Hematopoietic multipotent progenitor cell (in vitro differentiated cells): Measurements from ENCODE around the gene GPRC5D. TPM values are rescaled to one million over a fixed set of nuclear protein-coding genes. Genes with fewer than 3 reads are reported as not detected.

Experiments used
- DNase-seq, 3 donors: peaks; one replicate each; pipeline ENCODE4 v3.0.0-alpha.2; 2011 to 2015; ENCODE audit warnings: low read depth in 2 of 3, low spot score in 2 of 3
- total RNA-seq: library from RNA; depleted of rRNA; stranded (reverse); fragments of >200 nt; gene quantifications from one replicate; pipeline ENCODE4 v1.2.3, GENCODE V29; 2012

GPRC5D gene
- total RNA-seq, 1 donor: not detected

DNA sequence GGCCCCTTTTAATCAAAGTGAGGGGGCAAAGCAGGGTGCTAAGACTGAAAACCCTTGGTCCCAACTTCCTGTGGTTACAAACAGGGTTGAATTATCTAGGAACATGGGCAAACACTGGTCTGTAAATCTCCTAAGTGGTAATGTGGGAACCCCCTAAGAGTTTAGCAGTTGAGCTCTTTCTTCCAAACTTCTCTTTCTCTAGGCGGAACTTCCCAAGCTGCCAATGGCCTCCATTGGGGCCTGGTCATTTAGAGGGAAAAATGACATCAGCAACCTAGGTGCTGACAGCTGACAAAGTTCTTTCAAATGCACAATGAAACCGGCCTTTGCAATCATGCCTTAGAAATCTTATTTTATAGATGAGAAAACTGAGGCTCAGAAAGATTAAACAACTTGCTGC lies 30.4 kb upstream of the GPRC5D start:
- no peak for DNase-seq

DNA sequence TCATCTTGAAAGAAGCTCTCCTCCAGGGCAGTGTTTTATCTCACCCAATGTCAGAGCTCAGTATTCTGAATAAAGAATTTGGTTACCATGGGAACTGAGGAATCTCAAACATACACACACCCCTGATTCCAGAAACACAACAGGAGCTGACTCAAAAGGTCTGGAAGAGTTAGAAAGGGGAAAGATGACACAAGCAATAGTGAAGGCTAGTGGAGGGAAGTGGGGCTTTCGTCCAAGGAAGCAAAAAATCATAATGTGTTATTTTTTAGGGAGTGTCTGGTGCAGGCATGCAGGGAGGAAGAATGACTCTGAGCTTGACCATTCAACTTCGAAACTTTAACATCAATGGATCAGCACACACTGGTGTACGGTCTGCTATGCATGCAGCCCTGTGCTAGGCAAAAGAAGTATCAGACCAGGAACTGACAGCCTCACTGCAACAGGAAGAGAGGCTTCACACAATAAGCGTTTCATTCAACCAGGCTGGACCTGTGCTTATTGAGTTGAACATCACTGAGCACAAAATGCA lies 27.8 kb upstream of the GPRC5D start:
- DNase-seq: no peak

DNA sequence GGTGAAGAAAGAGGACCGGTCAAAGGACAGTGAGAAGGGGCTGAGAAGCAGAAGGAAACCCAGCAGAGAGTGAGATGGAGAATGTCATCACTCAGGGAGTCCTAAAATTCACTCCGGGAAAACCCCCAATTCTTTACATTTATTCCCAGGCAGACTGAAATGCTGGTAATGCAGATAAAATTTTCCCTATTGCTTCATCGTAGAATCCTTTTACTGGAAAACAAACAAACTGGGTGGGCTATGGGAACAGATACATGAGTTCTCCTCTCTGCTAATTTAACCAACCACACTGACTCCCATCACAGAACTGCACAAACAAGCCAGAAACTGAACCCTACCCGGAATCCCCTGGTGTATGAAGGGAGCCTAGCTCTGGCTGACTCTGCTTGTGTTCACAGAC lies 27.2 kb upstream of the GPRC5D start:
- DNase-seq: no peak

DNA sequence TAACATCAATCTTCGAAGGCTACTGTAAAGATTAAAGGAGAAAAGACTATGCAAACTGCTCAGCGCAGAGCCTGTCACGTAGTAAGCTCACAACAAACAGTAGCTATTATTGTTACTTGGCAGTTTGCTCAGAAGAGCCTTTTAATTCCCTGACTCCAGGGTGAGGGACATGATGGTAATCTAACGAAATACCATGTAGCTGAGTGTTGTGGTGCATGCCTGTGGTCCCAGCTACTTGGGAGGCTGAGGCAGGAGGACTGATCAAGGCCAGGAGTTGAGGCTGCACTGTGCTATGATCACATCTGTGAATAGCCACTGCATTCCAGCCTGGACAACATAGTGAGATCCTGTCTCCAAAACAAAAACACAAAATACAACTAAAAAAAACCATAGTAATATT lies 25.3 kb upstream of the GPRC5D start:
- no peak for DNase-seq

DNA sequence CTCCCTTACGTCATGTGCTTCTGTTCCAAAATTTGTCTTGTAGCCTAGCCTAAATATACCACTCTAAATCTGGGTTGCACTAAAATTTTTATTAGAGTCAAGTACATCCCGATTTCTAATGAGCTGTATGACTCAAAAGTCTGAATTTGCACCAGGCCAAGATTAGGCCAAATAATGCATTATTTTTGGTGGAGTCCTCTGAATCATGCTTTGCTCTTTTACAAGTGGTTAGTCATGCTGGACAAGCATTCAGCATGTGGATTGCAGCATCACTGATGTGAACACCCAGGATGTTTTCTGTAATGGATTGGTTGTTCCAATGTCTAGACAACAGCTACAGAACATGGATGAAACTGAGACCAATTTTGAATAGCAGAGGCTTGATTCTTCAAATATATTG lies 24.4 kb upstream of the GPRC5D start:
- no peak for DNase-seq

DNA sequence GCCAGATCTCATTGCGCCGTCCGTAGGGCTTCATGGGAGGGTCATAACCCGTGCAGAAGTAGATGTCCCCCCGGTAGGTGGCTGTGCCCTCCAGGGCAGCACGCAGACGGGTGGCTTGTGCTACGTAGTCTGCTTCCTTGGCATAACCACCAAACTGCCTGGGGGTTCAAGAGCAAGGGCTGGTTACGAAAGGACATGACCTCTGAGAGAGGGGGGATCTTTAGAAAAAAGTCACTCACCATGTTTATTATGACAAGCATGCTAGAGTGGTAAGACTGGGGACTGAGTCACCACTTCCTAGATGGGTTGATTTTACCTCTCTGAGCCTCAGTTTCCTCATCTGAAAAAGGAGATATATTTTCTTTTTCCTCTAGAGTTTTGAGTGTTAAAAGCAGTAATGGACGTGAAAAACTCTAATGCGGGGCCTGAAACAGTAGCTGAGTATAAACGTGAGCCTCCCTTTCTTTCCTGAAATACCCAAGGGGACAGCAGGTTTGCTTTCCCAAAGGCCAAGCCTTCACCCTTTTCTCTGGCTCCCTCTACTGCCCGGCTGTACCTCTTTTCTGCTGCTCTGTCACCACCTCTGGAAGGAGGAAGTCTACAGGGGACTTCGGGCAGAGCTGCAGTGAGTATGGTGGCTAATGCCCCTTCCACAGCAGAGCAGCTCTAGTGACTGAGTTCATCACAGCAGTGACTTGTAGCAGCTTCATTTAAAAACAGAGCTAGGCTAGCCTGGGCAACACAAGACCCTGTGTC lies 23.5 kb upstream of the GPRC5D start:
- peak in 2 of 3 donors; percentile 27 to 46 for DNase-seq

DNA sequence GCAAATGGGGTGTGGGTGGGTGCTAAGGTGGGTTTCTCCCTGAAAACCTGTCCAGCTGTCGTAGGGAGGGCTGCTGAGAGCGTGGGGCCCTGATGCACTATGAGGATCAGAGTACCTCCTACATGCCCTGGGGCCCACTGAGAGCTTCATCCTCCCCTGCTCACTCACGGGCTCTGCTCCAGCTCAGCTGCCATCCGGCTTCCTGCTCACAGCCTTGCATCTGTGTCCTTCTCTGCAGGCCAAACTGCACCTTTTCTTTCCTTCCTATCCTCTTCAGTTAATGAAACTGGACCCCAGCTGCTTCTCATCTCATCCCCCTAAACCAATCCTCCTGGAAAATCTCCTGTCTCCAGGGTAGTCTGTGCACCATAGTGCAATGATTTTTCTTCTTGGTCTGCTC lies 22.2 kb upstream of the GPRC5D start:
- no peak for DNase-seq

DNA sequence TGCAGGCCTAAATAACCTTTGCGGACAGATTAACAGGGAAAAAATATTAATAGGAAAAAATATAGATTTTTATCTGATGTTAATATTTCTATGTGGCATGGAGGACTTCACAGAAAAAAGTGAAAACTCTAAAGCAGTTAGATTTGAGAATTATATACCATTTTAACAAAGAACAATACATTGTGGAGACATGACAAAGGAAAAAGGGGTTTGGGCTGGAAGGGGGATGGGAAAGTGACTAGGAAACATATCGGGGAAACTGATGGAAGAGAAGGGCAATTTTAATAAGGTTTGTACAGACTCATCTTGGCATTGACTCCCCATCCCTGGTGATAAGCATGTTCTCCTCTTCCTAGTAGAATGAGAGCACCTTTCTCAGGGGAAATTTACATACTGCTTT lies 21.0 kb upstream of the GPRC5D start:
- DNase-seq: no peak

DNA sequence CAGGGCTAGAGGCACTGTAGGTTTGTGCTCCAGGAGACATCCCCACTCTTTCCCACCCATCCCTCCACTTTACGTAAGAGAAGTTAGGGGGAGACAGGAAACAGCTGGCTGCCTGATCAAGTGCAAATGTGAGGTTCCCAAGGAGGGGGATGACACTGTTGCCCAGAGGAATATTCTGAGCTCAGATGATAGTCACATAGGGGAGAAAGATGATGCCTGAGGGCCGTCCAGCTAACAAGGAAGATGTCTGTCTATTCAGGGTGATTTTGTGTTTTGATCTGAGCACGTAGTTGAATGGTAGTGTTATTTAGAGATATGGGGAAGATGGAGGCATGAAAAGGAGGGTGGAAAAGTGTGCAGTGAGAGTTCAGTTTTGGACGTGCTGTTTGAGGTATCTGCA lies 13.9 kb upstream of the GPRC5D start:
- no peak for DNase-seq

DNA sequence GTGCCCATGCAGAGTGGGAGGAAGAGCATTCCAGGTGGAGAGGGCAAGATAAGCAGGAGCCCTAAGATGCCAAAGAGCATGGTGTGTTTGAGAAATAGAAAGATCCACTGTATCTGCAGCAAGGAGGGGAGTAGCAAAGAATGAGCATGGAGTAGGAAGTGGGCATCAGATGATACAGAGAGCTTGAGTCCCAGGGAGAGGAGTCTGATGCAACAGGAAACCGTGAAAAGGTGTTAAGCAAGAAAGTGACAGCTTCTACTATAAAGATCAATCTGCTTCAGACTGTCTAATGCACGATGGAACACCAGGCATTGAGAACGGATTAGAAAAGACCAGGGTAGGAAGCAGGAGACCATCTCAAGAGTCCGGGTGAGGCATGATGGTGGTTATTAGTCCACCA lies 12.3 kb upstream of the GPRC5D start:
- DNase-seq: peak in 1 of 3 donors; percentile 7

DNA sequence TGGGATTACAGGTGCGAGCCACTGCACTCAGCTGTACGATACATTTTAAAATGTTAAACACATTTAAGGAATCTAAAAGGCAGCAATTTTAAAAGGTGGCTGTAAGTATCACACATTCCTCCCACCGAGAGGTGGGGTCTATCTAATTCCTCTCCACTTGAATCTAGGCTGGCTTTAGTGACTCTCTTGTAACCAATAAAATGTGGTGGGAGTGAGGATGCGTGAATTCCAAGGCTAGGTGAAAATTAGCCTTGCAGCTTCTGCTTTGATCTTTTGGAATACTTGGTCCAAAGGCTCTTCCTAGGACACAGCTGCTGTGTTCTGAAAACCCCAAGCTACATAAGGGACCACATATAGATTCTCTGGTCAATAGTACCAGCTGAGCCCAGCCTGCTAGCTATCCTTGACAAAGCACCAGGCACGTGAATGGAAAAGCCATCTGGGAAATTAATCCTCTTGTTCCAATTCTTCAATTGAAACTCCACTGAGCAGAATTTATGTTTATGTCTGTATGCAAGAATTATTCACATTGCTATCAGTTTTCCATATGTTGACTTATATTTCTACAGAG lies 8.8 kb upstream of the GPRC5D start:
- no peak for DNase-seq

DNA sequence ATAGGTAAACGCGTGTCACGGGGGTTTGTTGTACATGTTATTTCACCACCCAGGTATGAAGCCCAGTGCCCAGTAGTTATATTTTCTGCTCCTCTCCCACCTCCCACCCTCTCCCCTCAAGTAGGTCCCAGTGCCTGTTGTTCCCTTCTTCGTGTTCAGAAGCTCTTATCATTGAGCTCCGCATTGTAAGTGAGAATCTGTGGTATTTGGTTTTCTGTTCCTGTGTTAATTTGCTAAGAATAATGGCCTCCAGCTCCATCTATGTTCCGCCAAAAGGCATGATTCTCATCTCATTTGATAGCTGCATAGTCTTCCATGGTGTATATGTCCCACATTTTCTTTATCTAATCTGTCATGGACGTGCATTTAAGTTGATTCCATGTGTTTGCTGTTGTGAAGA lies 6.9 kb upstream of the GPRC5D start:
- DNase-seq: peak in 2 of 3 donors; percentile 12 to 36

DNA sequence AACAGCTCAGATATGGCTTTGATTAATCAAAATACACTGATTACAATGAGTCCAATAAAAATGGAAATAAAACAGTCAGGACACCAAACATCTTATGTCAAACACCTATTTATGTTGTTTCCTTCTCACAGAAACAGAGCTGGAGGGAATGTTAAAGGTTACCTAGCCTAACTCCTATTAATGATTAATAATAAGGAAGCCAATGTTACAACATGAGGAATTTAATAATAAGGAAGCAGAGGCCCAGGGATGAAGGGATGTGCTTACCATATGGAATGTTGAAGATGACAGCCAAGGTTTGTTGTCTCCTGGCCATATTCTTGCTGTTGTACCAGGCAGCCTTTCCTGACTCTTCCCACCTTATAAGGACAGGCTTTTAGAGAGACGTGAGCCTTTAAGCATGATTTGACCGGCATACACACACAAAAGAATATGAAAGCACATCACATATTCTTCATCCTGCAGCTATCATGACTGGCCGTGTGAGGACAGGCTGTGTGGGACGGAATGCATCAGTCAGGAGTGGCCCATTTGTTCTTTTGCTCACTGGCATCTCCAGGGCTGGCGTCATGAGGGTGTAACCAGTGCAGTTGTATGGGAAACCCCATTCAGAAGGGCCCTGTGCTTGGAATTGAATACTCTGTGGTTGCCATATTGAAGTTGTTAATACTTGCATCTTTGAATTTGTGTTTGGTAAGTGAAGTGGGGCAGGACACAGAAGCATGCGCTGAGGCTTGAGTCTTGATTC lies 3.1 kb upstream of the GPRC5D start:
- DNase-seq: no peak

DNA sequence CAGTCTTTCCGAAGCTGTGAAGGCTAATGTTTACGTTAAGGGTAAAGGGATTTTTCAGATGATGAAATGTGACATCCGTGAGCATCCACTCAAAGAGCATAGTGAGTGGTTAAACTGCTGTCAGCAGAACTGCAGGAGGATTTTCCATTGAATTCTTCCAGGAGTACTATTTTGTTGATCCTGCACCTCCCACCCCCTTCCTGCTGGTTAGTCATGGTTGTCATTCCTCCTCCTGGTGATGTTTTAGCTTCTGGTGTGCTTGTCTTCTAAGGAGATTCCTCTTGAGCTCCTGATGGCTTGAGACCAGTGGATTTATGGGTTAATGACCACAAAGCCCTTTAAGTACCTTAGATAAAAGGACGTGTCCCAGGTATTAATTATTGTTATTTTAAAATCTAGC lies 2.4 kb upstream of the GPRC5D start:
- no peak for DNase-seq

DNA sequence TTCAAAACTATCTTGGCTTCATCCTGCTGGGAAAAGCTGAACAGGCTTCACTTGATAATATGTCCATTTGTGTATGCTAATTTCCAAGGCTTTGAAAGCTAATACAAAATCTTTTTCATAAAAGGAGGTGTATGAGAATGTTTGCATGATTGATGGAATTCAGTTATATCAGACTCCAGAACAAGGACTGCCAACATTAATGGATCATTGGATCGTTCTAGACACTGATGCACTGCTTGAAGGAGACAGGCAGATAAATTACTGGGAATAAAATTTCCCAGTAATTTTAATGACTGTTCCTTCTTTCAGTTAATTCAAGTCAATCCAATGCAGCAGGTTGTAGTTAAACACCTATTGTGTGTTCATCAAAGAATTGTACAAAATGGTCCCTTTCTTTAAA lies 466 bp downstream of the GPRC5D start:
- DNase-seq: no peak

DNA sequence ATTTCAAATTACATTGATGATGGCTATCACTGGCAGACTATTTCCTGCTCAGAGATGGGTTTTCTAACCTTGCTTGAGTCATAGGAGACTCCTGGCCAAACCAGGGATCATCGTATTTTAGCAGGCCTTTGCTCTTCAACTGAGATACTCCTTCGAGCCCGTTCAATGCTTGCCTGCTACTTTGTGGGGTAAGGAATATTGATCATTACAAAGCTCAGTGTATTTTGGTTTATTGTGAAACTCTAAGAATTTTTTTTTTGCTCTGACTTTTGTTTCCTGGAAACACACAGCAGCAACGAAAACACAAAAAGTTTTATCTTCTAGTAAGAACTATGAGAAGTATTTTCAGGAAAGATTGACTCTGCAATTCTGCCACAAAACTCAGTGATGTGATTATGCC lies 4.1 kb downstream of the GPRC5D start:
- no peak for DNase-seq

DNA sequence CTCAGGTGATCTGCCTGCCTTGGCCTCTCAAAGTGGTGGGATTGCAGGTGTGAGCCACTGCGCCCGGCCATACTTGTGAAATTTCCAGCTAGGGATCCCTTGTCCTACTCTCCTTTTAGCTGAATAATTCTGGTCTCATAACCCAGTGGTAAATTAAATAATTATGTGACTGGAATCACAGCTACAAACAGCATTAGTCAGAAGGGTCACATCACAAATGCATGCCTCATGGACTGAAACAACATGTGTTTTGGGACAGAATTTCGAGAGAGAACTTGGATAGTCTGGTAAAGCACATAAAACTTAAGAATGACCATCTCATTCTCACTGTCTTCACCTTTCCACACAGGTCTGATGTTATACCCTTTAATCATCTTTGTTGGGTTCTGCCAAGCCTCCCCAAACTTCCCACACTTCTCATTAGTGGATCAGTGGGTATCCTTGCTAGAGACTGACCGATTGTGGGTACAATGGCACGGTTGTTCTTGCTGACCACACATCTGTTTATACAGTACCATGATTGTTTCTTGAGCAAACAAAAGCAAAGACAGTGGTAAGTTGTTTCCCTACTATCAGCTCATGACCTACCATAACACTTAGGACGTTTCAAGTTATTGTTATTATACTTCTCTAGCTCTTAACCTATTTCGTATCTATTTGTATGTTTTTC lies 5.1 kb downstream of the GPRC5D start:
- DNase-seq: no peak

DNA sequence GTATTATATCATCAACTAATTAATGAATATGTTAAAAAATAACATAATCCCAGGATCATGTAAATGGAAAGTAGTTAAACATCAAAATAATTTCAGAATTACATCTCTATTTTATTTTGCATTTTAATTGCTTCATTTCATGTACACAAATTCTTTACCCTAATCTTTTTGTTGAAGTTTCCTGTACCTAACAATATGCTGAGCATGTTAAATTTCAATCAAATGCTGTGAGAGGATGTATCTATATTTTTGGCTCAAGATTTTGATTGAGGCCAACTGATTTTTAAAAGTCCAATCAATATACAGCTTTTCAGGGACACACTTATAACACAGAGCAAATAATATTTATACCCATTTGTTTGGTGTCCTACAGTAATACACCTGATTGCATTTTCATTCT lies 6.4 kb downstream of the GPRC5D start:
- DNase-seq: no peak

DNA sequence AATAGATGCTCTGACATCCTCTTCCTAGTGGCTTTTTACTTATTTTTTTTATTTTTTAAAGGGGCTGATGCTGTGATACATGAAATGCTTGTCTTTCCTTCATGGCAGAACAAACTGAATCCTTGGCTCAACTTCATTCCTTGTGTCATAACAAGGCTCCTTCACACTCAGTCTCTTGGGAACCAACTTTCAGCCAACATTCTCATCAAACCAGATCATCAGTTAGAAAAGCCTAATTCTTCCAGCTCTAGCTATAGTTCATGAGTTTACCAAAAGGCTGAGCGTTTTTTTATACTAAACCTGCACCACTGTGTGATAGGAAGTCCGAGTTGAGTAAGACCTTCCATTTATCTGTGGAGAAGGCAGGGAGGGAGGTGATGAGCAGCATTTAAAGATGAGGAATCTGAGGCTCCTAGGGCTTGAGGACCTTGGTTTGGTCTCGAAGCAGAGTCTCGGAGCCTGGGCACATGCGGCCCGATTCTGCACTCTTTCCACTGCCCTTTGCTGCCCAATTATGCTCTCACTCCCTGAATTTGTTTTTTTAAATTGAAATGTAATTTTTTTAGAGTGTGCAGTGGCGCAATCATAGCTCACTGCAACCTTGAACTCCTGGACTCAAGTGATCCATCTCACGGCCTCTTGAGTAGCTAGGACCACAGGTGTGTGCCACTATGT lies 8.2 kb downstream of the GPRC5D start:
- no peak for DNase-seq

DNA sequence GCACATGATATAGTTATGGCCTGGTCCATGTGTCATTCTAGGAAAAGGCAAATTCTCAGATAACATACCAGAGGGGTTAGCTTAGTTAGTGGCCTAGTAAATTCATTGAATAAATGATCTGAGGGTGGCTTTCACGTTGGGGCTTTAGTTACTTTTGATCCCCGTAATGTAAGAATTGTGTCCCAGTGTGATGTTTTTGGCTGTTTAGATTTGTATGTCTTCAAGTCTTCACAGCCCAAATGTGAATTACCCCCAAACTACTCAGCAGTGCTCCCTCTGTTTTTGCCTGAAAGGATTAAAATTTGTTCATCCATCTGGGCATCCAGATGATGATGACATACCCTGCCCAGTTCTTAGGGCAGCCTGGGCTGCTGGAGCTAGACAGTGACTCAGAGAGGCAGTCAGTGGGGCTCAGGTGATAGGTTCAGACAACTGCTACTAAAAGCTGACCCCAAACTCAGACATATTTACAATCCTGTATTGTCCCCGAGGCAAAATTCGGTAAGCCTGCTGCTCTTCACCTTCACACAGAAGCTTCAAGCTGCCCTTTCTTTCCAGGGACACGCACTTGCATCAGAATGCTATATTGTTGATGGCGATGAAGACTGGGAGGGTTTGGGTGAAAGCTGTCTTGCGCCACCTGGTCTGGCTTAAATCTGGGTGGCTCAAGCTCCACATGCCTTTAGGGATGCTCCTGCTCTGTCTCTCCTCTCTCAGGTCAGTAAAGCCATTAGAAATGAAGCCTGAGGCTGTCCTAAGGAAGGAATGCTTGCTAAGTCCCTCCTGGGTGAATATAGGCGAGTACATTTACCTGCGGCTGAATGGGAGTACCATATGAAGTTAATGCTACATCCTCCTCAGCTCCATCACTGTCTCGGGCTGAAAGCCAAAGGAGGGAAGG lies 10.3 kb downstream of the GPRC5D start:
- DNase-seq: no peak
